BE2C (cell line): ENCODE results near the gene PLCD1.

ENCODE experiments used
- DNase-seq: peaks from one replicate; pipeline ENCODE4 v3.0.0-alpha.2; 2020
- H3K27me3 ChIP-seq: fragments of 250-450 bp; sonication (Bioruptor Pico); 2 replicates; pipeline ENCODE4 v1.5.1; 2020; ENCODE audit warnings: mild to moderate bottlenecking
- H3K36me3 ChIP-seq: fragments of 250-450 bp; sonication (Bioruptor Pico); 2 replicates; pipeline ENCODE4 v1.5.1; 2020; ENCODE audit warnings: mild to moderate bottlenecking
- H3K4me1 ChIP-seq: fragments of 250-450 bp; sonication (Bioruptor Pico); 2 replicates; pipeline ENCODE4 v1.5.1; 2020
- H3K4me3 ChIP-seq: 2 replicates; pipeline ENCODE4 v1.5.1; 2011; ENCODE audit warnings: low read depth, low read length
- H3K9me3 ChIP-seq: fragments of 250-450 bp; sonication (Bioruptor Pico); 2 replicates; pipeline ENCODE4 v1.5.1; 2020
- TF ChIP-seq, protein P1 (sequence below): IDR thresholded peaks from 2 replicates; pipeline ENCODE4 v1.5.1; 2012; ENCODE audit warnings: mild to moderate bottlenecking, low read depth, low read length

PLCD1 gene

DNA sequence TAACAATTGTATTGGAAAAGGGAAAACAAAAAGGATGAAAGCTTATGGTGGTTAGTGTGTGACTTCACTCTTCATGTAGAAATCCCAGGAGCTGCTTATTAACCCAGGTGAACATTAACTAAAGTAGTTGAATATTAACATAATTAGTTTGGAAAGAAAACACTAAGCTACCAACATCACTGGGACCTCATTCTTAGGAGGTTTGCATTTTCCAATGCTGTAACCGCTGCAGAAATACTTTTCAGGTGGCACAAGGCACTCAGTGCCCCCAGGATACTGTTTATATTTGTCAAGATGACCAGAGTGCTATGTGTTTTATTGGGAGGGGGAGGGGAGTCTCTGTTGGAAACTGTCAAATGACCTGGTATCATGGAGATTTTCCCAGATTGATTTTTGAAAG, 64.7 kb downstream of the PLCD1 start:
- Histone ChIP-seq H3K9me3 (no peaks in the 10 kb centered on the region), H3K4me1 (no peaks in the 10 kb centered on the region), H3K36me3 (no peaks in the 10 kb centered on the region), H3K4me3 (no peak overlapping the region), H3K27me3 (no peaks in the 10 kb centered on the region)
- TF ChIP-seq, protein P1, sequence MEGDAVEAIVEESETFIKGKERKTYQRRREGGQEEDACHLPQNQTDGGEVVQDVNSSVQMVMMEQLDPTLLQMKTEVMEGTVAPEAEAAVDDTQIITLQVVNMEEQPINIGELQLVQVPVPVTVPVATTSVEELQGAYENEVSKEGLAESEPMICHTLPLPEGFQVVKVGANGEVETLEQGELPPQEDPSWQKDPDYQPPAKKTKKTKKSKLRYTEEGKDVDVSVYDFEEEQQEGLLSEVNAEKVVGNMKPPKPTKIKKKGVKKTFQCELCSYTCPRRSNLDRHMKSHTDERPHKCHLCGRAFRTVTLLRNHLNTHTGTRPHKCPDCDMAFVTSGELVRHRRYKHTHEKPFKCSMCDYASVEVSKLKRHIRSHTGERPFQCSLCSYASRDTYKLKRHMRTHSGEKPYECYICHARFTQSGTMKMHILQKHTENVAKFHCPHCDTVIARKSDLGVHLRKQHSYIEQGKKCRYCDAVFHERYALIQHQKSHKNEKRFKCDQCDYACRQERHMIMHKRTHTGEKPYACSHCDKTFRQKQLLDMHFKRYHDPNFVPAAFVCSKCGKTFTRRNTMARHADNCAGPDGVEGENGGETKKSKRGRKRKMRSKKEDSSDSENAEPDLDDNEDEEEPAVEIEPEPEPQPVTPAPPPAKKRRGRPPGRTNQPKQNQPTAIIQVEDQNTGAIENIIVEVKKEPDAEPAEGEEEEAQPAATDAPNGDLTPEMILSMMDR: no peak
- DNase-seq: no peak

DNA sequence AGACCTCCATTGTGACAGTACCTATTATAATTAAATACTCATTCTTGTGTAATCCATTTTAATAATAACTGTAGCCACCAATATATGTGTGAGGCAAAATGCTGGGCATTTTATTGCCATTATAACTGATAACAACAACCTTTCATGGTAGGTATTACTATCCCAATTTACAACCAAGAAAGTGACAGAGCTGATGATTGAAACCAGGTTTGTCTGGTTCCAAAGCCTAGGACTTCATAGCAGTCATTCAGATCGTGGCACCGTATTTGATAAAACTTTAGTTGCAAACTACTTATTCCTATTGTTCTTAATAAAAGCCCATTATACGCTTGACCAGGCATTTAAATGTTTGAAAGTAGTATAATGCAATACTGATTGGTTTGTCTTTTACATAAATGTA, 65.3 kb downstream of the PLCD1 start:
- Histone ChIP-seq H3K36me3 (no peaks in the 10 kb centered on the region), H3K9me3 (no peaks in the 10 kb centered on the region), H3K4me1 (no peaks in the 10 kb centered on the region), H3K27me3 (no peaks in the 10 kb centered on the region), H3K4me3 (no peak overlapping the region)
- no peak for DNase-seq
- TF ChIP-seq, protein P1: no peak

DNA sequence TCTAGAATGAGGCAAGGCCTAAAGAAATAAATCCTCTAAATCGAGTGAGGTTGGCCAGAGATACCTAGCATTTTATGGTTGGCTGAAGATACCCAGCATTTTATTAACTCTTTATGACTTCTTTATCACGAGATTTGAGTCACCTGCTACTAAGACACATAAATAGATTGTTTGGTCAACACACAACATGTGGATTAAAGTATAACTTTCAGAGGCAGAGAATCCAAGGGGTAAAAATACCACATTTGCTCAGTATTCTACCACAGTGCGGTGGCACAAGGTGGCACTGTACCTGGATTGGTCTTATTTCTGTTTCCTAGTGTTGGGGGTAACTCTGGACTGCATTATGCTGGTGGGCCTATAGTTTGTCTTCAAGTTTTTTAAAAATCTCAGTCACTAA, 65.8 kb downstream of the PLCD1 start:
- no peaks in the 10 kb centered on the region for H3K4me1 ChIP-seq
- no peak for DNase-seq
- no peaks in the 10 kb centered on the region for H3K36me3 ChIP-seq
- H3K4me3 ChIP-seq: no peak overlapping the region
- H3K9me3 ChIP-seq: no peaks in the 10 kb centered on the region
- H3K27me3 ChIP-seq: no peaks in the 10 kb centered on the region
- TF ChIP-seq, protein P1: no peak

DNA sequence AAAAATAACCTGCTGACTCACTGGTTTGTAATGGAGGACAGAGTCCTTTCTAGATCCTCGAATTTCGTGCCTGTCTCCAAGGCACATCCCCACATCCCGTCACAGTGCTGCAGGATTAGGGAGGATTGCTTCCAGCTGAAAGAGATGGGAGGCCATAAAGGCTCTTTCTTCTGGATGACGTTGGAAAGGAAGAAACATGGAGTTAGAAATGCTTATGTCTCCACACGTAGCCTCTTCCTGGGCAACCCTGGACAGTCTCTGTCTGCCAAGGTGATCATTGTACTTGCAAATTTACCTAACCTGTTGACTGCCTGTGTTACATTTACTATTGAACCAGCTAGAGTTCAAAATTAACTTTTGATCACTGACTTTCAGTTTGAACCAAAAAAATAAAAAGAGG, 66.4 kb downstream of the PLCD1 start:
- Histone ChIP-seq H3K36me3 (no peaks in the 10 kb centered on the region), H3K27me3 (no peaks in the 10 kb centered on the region), H3K9me3 (no peaks in the 10 kb centered on the region), H3K4me3 (no peak overlapping the region), H3K4me1 (no peaks in the 10 kb centered on the region)
- DNase-seq: no peak
- TF ChIP-seq, protein P1: no peak

DNA sequence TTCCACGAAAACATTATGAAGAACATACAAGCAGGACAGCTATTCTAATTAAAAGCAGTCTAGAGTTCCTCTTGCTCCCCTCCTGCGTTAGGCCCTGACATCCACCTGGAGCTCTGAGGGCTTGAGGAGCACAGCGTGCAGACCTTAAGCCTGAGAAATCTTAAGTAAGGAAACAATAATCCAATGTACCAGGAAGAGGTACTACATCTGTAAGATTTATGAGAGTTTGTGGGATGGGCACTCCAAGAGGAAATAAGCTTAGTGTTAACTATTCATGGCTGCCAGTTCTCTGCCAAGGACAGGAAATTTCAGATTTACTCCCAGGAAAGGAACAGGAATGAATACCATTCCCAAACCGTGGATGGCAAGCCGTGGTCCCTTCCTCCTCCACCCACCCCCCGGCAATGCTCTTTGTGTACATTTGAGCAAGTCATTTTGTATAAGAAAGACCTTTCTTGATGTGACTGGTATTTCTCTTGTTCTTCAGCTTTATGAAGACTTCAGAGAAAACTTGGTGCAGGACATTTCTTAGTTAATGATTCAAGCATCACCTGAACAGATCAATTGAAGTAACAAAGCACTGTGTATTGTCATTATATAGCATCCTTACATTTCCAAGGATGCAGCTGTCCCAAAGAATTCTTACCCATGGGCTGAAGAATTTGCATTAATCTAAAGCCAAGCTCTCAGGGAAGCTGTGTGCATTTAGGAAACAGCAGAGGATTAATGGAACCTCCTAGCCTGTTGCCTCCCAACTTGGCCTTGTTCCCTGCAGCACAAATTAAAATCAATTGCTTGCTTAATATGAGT, 67.6 kb downstream of the PLCD1 start:
- Histone ChIP-seq H3K4me1 (no peaks in the 10 kb centered on the region), H3K9me3 (no peaks in the 10 kb centered on the region), H3K4me3 (no peak overlapping the region), H3K27me3 (no peaks in the 10 kb centered on the region), H3K36me3 (no peaks in the 10 kb centered on the region)
- TF ChIP-seq, protein P1: no peak
- DNase-seq: no peak

DNA sequence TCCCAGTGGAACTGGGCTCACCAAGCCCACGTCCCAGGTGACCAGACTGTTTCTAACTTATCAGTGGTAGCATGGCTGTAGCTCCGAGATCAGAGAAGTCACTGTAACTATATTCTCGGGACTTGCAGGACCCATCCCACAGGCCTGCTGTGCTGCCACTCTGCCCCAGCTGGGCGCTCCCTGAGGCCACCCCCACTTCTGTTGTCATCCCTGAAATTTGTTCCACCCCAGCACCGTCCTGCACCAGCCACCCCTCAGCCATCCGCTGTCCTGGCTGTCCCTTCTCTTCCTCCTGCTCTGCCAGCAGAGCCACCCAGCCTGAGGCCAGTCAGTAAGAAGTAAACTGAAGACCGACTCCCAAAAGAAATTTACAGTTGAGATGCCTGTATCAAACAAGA, 71.9 kb downstream of the PLCD1 start:
- Histone ChIP-seq H3K4me1 (no peaks in the 10 kb centered on the region; the same call in 1 of the 2 replicates), H3K27me3 (no peaks in the 10 kb centered on the region), H3K9me3 (no peaks in the 10 kb centered on the region), H3K36me3 (no peaks in the 10 kb centered on the region), H3K4me3 (no peak overlapping the region)
- TF ChIP-seq, protein P1: no peak
- DNase-seq: no peak
